ENCODE measurements around the gene ATP10B. TPM values are rescaled to one million over a fixed set of nuclear protein-coding genes. Genes with fewer than 3 reads are reported as not detected.

The ATP10B gene
- total RNA-seq, 4 donors from 2014 or later, result 63.5 to 112 (median 87.7) TPM

DNA sequence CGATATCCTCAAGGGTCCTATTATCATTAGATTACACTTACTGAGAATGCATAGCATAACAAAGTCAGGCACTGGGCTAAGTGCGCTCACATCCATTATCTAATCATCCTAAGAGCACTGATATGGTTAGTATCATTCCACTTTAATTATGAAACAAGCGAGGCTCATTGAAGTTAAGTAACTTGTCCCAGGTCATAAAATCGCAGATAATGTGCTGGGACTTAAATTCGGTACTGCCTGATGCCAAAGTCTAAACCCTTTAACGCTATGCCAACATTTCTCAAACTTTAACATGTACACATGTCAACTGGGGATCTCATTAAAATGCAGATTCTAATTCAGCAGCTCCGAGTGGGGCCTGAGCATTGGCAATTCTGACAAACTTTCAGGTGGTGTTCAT, 225.7 kb downstream of the ATP10B start:
- Histone ChIP-seq H3K27me3 (no peaks in the 10 kb centered on the region), H3K36me3 (no peaks in the 10 kb centered on the region), H3K4me3 (no peak overlapping the region), H3K4me1 (peaks cover 0 to 13% (median 0%) of the 10 kb centered on the region in 4 donors), H3K9me3 (no peaks in the 10 kb centered on the region), H3K27ac (peak overlapping the region in 1 of 4 donors; percentile 57)
- TF ChIP-seq POLR2A (IDR thresholded peaks at IDR 0.05), result no peak
- TF ChIP-seq, protein P1, sequence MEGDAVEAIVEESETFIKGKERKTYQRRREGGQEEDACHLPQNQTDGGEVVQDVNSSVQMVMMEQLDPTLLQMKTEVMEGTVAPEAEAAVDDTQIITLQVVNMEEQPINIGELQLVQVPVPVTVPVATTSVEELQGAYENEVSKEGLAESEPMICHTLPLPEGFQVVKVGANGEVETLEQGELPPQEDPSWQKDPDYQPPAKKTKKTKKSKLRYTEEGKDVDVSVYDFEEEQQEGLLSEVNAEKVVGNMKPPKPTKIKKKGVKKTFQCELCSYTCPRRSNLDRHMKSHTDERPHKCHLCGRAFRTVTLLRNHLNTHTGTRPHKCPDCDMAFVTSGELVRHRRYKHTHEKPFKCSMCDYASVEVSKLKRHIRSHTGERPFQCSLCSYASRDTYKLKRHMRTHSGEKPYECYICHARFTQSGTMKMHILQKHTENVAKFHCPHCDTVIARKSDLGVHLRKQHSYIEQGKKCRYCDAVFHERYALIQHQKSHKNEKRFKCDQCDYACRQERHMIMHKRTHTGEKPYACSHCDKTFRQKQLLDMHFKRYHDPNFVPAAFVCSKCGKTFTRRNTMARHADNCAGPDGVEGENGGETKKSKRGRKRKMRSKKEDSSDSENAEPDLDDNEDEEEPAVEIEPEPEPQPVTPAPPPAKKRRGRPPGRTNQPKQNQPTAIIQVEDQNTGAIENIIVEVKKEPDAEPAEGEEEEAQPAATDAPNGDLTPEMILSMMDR (IDR thresholded peaks at IDR 0.05), result no peak
- no peak for DNase-seq

DNA sequence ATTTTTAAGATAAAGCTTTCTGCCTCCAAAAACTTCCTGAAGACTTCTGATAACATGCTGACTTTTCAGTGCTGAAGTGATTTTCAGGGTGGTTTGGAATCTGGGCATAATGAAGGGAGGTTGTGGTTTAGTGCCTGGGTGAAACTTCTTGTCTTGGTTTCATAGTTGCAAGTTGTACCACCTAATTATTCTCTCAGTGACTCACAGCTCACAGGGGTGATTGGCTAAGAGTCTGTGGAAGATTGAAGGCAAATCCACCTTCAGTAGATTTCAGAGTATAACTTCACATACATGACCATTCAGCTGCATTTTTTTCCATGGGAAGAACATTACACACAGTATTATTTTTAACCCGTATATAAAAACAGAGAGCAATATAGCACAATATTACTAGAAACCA, 230.5 kb downstream of the ATP10B start:
- no peak for DNase-seq
- H3K4me1 ChIP-seq, result peaks cover 0 to 13% (median 0%) of the 10 kb centered on the region in 4 donors
- no peak overlapping the region for H3K27ac ChIP-seq

DNA sequence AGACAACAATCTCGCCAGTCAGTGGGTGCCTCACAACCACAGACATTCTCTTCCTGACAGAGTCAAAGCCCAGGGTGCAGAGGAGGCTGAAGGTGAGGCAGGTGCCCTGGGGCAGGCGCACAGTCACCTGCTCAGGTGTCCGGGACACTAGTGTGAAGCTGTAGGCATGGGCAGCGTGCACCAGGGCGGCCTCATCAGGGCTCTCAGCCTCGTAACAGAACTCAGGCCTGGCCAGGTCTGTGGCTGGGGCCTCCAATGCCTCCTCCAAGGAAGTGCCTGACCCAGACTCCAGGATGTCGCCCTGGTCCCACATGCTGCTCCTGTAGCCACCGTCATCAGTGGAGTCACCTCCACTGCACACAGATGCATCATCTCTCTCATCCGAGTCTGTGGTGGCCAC, 231.6 kb downstream of the ATP10B start:
- TF ChIP-seq, protein P1 (IDR thresholded peaks at IDR 0.05), result no peak
- TF ChIP-seq POLR2A (IDR thresholded peaks at IDR 0.05), result no peak
- no peak for DNase-seq
- no peak overlapping the region for H3K4me3 ChIP-seq
- no peak overlapping the region for H3K27ac ChIP-seq
- peaks cover 0 to 7% (median 0%) of the 10 kb centered on the region in 4 donors for H3K4me1 ChIP-seq
- no peaks in the 10 kb centered on the region for H3K9me3 ChIP-seq
- peaks cover 0 to 17% (median 0%) of the 10 kb centered on the region in 3 donors for H3K36me3 ChIP-seq
- H3K27me3 ChIP-seq, result no peaks in the 10 kb centered on the region

More for the DNA sequence above, 230.5 kb downstream of the ATP10B start:
- no peak for TF ChIP-seq POLR2A (IDR thresholded peaks at IDR 0.05)
- TF ChIP-seq, protein P1 (IDR thresholded peaks at IDR 0.05), result no peak
- Histone ChIP-seq H3K9me3 (no peaks in the 10 kb centered on the region), H3K27me3 (no peaks in the 10 kb centered on the region), H3K4me3 (no peak overlapping the region), H3K36me3 (peaks cover 0 to 8% (median 0%) of the 10 kb centered on the region in 3 donors)

DNA sequence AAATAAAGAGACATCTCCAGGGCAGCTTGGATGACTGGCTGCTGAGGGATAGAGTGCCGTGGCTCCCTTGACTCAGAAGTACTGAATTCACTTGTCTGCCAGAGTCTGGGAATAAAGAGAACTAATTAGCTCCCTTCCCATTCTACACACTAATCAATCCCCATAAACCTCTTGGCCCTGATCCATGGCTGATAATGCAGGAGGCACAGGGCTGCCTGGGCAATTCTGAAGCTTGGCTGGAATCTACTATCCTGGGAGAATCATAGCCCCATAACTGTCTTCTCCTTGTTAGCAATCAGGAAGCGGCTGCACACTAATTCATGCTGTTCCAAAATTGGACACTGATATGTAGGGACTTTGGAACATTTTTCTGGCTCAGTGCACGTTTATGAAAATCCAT, 232.6 kb downstream of the ATP10B start:
- H3K9me3 ChIP-seq, result no peaks in the 10 kb centered on the region
- peaks cover 0 to 7% (median 0%) of the 10 kb centered on the region in 4 donors for H3K4me1 ChIP-seq
- no peak overlapping the region for H3K27ac ChIP-seq
- H3K27me3 ChIP-seq, result no peaks in the 10 kb centered on the region
- DNase-seq, result peak in 1 of 3 donors; percentile 55
- no peak overlapping the region for H3K4me3 ChIP-seq
- no peak for TF ChIP-seq POLR2A (IDR thresholded peaks at IDR 0.05)
- TF ChIP-seq, protein P1 (IDR thresholded peaks at IDR 0.05), result no peak
- peaks cover 0 to 23% (median 0%) of the 10 kb centered on the region in 3 donors for H3K36me3 ChIP-seq

DNA sequence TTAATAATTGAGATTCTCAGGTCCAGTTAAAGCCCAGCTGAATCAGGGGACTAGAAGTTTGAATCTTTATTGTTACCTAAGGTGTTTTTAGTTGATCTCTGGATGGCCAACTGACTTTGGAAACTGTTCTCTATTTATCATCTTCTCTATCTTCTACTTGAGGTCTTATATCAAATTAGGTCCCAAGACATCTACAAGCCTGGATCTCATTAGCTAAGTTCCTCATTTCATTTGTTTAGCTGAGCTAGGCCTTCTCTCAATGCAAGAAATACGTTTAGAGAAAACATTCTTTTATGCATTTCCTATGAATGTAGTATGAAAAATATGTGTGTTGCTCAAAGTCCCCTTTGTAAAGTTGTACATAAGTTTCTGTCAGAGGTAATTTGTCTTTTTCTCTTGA, 233.7 kb downstream of the ATP10B start:
- H3K4me3 ChIP-seq, result no peak overlapping the region
- H3K27me3 ChIP-seq, result no peaks in the 10 kb centered on the region
- TF ChIP-seq, protein P1 (IDR thresholded peaks at IDR 0.05), result no peak
- TF ChIP-seq POLR2A (IDR thresholded peaks at IDR 0.05), result no peak
- no peak overlapping the region for H3K27ac ChIP-seq
- H3K9me3 ChIP-seq, result no peaks in the 10 kb centered on the region
- H3K36me3 ChIP-seq, result peaks cover 0 to 23% (median 0%) of the 10 kb centered on the region in 3 donors
- DNase-seq, result no peak
- H3K4me1 ChIP-seq, result peaks cover 0 to 7% (median 0%) of the 10 kb centered on the region in 4 donors

Measured in Peyer's patch (tissue), 4 donors.